NCI-H748 treated with DMSO at 0.1 percent for 48 hours (cell line): ENCODE data around the gene GMEB1.
"Not testable (repeated sequence)": the region's sequence is repeated elsewhere in the genome, so short reads cannot be mapped to it uniquely, and the experiment has no call there.

Source experiments
- DNase-seq: peaks from one replicate; lab custom pipeline; 2025; lab: John Stamatoyannopoulos, UW

Gene GMEB1, protein sequence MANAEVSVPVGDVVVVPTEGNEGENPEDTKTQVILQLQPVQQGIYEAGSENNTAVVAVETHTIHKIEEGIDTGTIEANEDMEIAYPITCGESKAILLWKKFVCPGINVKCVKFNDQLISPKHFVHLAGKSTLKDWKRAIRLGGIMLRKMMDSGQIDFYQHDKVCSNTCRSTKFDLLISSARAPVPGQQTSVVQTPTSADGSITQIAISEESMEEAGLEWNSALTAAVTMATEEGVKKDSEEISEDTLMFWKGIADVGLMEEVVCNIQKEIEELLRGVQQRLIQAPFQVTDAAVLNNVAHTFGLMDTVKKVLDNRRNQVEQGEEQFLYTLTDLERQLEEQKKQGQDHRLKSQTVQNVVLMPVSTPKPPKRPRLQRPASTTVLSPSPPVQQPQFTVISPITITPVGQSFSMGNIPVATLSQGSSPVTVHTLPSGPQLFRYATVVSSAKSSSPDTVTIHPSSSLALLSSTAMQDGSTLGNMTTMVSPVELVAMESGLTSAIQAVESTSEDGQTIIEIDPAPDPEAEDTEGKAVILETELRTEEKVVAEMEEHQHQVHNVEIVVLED

DNA sequence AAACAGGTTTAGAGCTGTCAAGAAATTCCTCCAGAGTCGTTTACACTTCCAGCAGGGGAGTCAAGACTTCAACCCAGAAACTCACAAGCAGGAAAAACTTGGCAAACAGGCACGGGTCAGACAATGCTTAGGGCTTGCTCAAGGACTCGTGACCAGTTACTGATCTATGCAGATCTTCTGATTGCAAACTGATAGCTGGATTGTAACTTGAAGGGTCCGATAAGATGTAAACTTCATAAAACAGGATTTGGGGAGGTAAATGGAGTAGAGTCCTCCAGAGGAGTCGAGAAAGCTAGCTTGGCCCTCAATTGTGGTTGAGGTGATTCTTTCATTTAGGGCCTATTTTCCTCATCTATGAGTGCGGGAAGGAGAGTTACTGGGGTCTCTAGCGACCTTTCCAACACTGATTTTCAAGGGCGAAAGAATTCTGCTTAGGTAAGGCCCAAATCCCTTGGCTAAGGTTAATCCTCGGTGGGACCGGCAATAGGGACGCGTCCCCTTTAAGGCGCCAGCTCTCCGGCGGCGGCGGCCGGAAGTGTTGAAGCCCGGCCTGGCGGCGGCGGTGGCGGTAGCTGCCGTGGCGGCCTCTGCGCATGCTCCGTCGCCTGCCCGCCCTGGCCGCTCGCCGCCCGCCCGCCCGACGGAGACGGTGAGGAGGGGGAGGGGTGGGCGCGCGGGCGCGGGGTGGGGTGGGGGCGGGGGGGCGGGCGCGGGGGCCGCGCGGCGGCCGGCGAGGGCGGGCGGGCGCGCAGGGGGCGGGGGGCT, at the start of gene GMEB1:
TSS of gene GMEB1 (plus strand) at position 594 of the 765 bp plus-strand sequence. CDS start 14,829 bp downstream, outside the sequence.
- DNase-seq: peak; percentile 52

GRCh38 chr1:28631713-28632112, 36.9 kb upstream of the GMEB1 start:
- DNase-seq: no peak

GRCh38 chr1:28632560-28632959, 36.0 kb upstream of the GMEB1 start:
- no peak for DNase-seq

DNA sequence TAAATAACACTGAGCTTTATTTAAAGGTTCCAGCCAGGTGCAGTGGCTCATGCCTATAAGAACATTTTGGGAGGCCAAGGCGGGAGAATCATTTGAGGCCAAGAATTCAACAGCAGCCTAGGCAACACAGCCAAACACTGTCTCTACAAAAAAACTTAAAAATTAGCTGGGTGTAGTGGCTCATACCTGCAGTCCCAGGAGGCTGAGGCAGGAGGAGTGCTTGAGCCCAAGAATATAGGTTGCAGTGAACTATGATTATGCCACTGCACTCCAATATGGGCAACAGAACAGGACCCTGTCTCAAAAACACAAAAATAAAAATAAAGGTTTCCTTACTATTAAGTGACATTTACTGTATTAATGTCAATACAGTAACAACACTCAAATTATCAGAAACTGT, 27.8 kb upstream of the GMEB1 start:
- no peak for DNase-seq

- DNase-seq: no peak
These were observed 26.3 kb upstream of the GMEB1 start for GRCh38 chr1:28642056-28642846.

DNA sequence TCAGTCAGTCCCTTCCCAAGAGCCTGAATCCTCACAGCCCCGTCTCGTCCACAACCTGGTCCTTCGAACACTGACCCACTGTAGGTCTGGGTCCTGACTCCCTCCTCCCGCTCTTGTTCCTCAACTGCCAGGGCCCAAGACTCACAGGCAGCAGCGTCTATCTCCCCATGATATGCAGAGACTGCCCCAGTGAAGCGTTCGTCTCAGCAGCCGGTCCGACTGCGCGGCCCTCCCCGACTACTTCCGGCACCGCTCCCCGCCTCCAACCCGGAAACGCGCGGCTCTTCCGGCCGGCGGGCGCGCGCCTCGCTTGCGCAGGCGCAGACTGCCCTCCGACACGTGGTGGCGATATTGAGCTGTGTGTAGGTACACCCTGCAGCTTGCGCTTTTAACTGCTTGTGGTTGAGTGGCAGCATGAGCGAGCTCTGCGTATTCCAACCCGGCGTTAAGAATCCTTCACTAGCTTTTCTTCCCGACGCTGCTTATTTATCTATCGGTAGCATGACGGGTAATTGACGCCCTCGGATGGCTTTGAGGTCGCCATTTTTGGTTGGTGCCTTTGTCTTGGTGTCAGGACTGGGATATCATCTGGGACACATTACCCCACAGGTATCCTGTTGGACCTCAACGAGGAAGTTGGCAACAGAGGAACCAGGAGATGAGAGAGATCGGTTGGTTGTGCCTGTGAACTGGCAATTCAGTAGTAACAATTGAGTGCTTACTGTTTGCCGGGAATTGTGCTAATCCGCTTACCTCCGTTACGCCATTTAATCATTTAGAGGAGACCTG, 25.5 kb upstream of the GMEB1 start, which contains the start of gene TAF12:
TSS of gene TAF12 (minus strand) at position 221 of the 789 bp plus-strand sequence. CDS start 20,986 bp downstream, outside the sequence.
- DNase-seq: peak; percentile 69

- no peak for DNase-seq
These were observed 24.1 kb upstream of the GMEB1 start for GRCh38 chr1:28644494-28644893.

DNA sequence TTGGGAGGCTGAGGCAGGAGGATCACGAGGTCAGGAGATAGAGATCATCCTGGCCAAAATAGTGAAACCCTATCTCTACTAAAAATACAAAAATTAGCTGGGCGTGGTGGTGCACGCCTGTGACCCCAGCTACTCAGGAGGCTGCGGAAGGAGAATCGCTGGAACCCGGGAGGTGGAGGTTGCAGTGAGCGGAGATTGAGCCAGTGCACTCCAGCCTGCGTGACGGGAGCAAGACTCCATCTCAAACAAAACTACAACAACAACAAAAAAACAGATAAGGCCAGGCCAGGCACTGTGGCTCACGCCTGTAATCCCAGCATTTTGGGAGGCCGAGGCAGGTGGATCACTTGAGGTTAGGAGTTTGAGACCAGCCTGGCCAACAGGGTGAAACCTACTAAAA, 23.2 kb upstream of the GMEB1 start:
- DNase-seq: not testable (repeated sequence)

DNA sequence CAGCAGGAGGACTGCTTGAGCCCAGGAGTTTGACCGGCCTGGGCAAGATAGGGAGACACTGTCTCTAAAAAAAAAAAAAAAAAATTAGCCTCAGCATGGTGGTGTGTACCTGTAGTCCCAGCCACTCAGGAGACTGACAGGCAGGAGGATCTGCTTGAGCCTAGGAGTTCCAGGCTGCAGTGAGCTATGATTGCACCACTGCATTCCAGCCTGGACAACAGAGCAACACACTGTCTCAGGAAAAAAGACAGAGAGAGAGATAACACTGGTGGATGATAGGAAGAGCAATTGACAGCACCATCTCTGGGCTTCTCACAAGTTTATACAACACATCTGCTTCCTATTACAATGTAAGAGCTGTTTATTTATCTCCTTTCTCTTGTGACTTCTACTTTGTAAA, 22.5 kb upstream of the GMEB1 start:
- no peak for DNase-seq

DNA sequence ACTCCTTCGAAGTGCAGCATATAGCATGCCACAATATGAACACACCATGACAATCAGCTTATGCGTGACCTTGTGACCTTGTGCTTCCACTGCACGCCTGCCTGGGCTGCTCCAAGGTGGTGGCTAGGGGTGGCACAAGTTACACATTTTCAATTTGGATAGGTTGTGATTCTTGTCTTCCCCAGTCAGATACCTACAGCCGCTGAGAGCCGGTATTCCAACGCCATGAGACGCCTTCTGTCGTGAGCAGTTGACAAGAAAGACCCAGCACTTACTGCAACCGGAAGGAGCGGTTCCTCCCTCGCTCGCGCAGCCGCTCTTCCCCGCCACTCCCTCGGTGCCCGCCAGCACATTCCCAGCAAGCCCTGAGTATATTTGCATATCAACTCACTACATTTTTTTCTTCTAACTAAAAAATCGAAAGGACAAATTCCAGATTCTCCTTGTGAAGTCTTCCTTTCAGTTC, 20.5 kb upstream of the GMEB1 start:
- peak; percentile 82 for DNase-seq

DNA sequence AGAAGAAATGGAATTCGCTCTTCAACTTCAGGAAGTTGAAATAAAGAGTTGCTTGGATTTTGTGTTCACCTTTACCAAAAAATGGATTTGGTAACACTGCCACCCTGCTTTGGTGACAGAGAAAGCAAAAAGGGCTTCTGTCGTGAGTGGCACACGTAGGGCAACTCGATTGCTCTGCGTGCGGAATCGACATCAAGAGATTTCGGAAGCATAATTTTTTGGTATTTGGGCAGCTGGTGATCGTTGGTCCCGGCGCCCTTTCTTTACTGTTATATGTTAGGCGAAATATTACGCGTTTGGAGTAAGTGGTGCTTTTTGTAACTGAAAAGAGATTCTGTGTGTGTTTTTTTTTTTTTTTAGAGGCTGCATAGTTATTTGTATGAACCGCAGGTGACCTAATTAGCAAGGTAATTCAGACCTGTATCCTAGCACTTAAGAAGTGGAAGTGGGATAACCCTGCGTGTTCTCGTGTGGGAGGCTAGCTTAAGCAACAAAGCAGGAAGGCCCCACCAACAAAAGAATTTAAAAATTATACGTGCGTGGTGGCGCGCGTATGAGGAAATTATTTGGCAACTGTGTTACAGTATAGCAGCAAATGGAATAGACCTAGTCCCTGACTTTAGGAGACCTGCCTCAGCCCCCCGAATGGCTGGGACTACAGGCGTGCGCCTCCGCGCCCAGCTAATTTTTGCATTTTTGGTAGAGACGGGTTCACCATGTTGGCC, 19.9 kb upstream of the GMEB1 start, which contains the start of gene RNU11:
TSS of gene RNU11 (plus strand) at position 127 of the 725 bp plus-strand sequence.
- peak; percentile 82 for DNase-seq

DNA sequence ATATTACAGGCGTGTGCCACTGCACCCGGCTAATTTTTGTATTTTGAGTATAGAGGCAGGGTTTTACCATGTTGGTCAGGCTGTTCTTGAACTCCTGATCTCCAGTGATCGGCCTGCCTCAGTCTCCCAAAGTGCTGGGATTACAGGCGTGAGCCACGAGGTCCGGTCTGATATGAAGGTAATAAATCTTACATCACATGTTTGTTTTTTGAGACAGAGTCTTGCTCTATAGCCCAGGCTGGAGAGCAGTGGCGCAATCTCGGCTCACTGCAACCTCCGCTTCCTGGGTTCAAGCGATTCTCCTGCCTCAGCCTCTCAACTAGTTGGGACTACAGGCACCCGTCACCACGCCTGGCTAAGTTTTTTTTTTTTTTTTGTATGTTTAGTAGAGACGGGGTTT, 15.5 kb upstream of the GMEB1 start:
- DNase-seq: not testable (repeated sequence)

GRCh38 chr1:28653870-28654269, 14.7 kb upstream of the GMEB1 start:
- not testable (repeated sequence) for DNase-seq

- DNase-seq: not testable (repeated sequence)
These were observed 12.9 kb upstream of the GMEB1 start for GRCh38 chr1:28655448-28656311.

DNA sequence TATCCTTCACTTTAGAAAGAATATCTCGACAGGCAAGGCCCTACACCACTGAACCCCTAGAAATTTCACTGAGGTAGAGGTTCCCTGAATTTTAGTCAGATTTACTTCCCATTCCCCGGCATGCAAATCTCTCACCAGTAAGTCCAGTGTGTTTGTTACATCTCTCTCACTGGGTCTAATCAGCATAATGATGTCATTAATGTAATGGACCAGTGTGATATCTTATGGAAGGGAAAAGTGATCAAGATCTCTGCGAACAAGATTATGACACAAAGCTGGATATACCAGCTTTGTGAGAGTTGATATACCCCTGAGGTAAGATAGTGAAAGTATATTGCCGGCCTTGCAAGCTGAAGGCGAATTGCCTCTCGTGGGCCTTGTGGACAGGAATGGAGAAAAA, 12.2 kb upstream of the GMEB1 start:
- no peak for DNase-seq

DNA sequence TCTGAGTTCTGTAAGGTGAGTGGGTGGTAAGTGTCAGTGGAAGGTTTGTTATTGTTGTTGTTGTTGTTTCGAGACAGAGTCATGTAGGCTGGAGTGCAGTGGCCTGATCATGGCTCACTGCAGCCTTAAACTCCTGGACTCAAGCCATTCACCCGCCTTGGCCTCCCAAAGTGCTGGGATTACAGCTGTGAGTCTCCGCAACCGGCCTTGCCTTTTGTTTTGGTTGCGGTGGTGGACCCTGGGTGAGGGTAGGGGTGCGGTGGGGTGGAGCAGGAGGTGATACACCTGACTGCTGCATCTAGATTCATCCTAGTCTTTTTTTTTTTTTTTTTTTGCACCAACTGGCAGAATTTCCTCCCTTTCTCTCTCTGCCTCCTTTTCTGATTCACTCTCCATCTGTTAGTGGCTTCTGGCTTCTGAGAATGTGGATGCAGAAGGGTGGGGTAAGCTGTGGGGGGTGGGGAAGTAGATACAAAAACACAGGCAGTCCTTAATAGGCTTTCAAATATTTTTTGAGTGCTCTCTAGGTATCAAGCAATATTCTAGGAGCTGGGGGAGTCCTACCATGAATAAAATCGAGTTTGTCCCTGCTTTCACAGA, 4.6 kb upstream of the GMEB1 start:
- DNase-seq: no peak

DNA sequence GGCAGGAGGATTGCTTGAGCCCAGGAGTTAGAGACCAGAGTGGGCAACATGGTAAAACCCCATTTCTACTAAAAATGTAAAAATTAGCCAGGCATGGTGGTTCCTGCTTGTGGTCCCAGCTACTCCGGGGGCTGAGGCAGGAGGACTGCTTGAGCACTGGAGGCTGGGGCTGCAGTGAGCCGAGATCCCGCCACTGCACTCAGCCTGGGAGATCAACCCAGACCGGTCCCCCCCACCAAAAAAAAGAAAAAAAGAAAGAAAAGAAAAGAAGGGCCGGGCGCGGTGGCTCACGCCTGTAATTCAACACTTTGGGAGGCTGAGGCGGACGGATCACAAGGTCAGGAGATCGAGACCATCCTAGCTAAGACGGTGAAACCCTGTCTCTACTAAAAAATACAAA, 1.8 kb upstream of the GMEB1 start:
- no peak for DNase-seq

DNA sequence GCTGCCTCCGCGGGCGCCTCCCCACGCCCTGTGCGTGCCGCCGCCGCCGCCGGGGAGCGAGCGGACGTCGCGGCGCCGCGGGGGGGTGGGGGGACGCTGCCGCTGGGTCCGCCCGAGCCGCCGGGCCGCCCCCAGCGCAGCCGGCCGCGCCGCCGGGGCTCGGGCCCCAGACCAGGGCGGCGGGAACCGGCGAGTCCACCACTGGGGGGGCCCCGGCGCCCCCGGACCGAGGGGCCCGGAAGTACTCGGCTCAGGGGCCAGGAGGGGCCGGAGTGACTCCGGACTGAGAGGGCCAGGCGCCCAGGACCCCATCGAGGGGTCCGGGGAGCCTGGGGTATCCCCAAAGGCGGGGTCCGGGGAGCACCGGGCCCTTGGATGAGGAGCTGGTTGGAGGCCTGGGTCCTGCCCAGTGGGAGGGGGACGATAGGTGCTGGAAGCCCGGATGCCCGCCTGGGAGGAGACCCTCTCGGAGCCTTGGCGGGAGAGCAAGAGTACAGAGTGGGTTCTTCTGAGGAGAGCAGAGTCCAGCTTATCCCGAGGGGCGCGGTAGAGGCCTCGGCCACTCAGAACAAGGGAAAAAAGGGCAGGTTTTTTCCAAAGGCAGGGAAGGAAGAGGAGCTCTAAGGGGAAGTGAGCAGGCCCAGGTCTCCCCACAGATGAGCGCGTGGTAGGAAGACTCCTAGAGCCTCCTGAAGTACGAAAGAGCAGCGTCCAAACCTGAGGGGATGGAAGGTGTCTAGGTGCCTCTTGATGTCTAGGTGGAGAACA, 556 bp downstream of the GMEB1 start:
- no peak for DNase-seq
